GM19240 (cell line): ENCODE results near the gene MAOB.

ENCODE experiments used
- DNase-seq: peaks from one replicate; pipeline ENCODE4 v3.0.0; 2011; ENCODE audit warnings: low spot score; ENCODE audit not compliant: insufficient read length

MAOB gene

GRCh38 chrX:43717161-43717560 is 165.1 kb downstream of the MAOB start:
- DNase-seq, result no peak

DNA sequence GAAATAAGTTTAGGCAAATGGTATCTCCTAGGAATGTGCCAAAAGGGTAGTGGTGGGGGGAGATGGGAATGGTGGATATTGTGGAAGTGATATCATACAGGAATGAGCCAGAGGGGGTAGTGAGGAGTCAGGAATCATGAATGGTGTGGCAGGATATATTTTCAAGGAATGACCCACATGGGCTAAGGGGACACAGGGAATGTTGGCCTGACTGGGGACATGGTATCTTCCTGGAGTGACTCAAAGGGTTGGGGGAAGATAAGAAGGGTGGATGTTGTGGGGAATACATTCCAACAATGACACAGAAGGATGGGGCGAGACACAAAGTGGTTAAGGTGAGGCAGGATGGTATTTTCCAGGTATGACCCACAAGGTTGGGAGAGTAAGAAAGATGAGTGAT is 165.6 kb downstream of the MAOB start:
- no peak for DNase-seq
